OCI-LY1 (cell line): ENCODE measurements around the gene TECTA.

Experiments
- EZH2 ChIP-seq: fragments of 200-600 bp; sonication (generic), shearing (Covaris generic); IDR thresholded peaks from 2 replicates; pipeline ENCODE4 v1.8.0; 2017; ENCODE audit warnings: borderline replicate concordance, mixed run types, mild to moderate bottlenecking, antibody characterized with exemption, low read length, moderate library complexity, mixed read lengths
- TF ChIP-seq, protein P1 (sequence below): fragments of 200-600 bp; sonication (generic), shearing (Covaris generic); IDR thresholded peaks from 2 replicates; pipeline ENCODE4 v1.5.1; 2017; ENCODE audit warnings: mild to moderate bottlenecking, antibody characterized with exemption, low read length, moderate library complexity, mixed read lengths

- TF ChIP-seq, protein P1, sequence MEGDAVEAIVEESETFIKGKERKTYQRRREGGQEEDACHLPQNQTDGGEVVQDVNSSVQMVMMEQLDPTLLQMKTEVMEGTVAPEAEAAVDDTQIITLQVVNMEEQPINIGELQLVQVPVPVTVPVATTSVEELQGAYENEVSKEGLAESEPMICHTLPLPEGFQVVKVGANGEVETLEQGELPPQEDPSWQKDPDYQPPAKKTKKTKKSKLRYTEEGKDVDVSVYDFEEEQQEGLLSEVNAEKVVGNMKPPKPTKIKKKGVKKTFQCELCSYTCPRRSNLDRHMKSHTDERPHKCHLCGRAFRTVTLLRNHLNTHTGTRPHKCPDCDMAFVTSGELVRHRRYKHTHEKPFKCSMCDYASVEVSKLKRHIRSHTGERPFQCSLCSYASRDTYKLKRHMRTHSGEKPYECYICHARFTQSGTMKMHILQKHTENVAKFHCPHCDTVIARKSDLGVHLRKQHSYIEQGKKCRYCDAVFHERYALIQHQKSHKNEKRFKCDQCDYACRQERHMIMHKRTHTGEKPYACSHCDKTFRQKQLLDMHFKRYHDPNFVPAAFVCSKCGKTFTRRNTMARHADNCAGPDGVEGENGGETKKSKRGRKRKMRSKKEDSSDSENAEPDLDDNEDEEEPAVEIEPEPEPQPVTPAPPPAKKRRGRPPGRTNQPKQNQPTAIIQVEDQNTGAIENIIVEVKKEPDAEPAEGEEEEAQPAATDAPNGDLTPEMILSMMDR: no peak
- no peak for TF ChIP-seq EZH2
These were observed 14.2 kb upstream of the TECTA start for GRCh38 chr11:121086866-121087265.
